ENCODE measurements around the gene WRAP53. TPM values are rescaled to one million over a fixed set of nuclear protein-coding genes. Genes with fewer than 3 reads are reported as not detected.

The WRAP53 gene
- total and polyA plus RNA-seq, 7 donors = 4.5 to 14.4 (median 6.5) TPM

DNA sequence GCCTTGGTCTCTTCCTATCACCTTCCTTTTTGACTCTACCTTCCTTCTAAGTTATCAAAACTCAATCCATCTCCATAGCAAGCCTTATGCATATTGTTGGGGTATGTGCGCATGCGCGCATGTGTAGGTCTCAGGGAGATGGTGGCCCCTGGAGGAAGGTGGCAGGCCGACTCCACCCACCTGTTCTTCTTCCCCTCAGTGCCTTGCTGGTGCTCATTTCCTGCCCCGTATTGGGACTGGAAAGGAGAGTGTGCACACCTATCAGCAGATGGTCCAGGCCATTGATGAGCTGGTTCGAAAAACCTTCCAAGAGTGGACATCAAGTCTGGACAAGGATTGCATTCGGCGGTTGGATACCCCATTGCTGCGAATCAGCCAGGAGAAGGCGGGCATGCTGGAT, 54.5 kb downstream of the WRAP53 start:
- H3K27me3 ChIP-seq (ENCODE audit: insufficient read depth in 3 of 3, low read length in 2 of 3) = peaks cover 0 to 24% (median 4%) of the 10 kb centered on the region in 3 donors
- no peak overlapping the region for H3K27ac ChIP-seq
- no peaks in the 10 kb centered on the region for H3K4me1 ChIP-seq
- no peak overlapping the region for H3K4me3 ChIP-seq
- intact Hi-C loops (cut with DNase I) = loop anchor here (5.0 to 10.0 kb wide), 3 partner anchors 80 to 312 kb away; no protein-coding TSS in a partner anchor
- no peaks in the 10 kb centered on the region for H3K9me3 ChIP-seq
- H3K36me3 ChIP-seq (ENCODE audit: insufficient read depth in 1 of 2, low read depth in 1 of 2) = no peaks in the 10 kb centered on the region
- DNase-seq (no peak), ATAC-seq (no peak)
- TF ChIP-seq CTCF (IDR thresholded peaks at IDR 0.05) = no peak
- 71 to 79% (median 78%) methylated on average over 10 of the region's 10 CpGs for WGBS, 3 donors

- DNase-seq = no peak
- TF ChIP-seq CTCF (IDR thresholded peaks at IDR 0.05) = no peak
- no peaks in the 10 kb centered on the region for H3K4me1 ChIP-seq
- no peak for ATAC-seq
- 73 to 77% (median 76%) methylated on average over 8 of the region's 8 CpGs for WGBS, 3 donors
- no peak overlapping the region for H3K4me3 ChIP-seq
- no peak overlapping the region for H3K27ac ChIP-seq
- H3K36me3 ChIP-seq (ENCODE audit: insufficient read depth in 1 of 2, low read depth in 1 of 2) = no peaks in the 10 kb centered on the region
- intact Hi-C loops (cut with DNase I) = loop anchor here (5.0 to 10.0 kb wide), 3 partner anchors 78 to 310 kb away; no protein-coding TSS in a partner anchor
- no peaks in the 10 kb centered on the region for H3K9me3 ChIP-seq
- H3K27me3 ChIP-seq (ENCODE audit: insufficient read depth in 3 of 3, low read length in 2 of 3) = peaks cover 0 to 16% (median 4%) of the 10 kb centered on the region in 3 donors
Observed at GRCh38 chr17:7744416-7744815, 56.1 kb downstream of the WRAP53 start.

- ATAC-seq = no peak
- H3K27me3 ChIP-seq (ENCODE audit: insufficient read depth in 3 of 3, low read length in 2 of 3) = peaks cover 0 to 4% (median 4%) of the 10 kb centered on the region in 3 donors
- DNase-seq = no peak
- H3K9me3 ChIP-seq = no peaks in the 10 kb centered on the region
- intact Hi-C loops (cut with DNase I) = loop anchor here (5.0 to 10.0 kb wide), 2 partner anchors 241 to 309 kb away; no protein-coding TSS in a partner anchor
- no peak for TF ChIP-seq CTCF (IDR thresholded peaks at IDR 0.05)
- H3K36me3 ChIP-seq (ENCODE audit: insufficient read depth in 1 of 2, low read depth in 1 of 2) = no peaks in the 10 kb centered on the region
- H3K27ac ChIP-seq = no peak overlapping the region
- 56 to 65% (median 63%) methylated on average over 7 of the region's 7 CpGs for WGBS, 3 donors
- H3K4me3 ChIP-seq = no peak overlapping the region
- no peaks in the 10 kb centered on the region for H3K4me1 ChIP-seq
Observed at GRCh38 chr17:7745748-7746470, 57.6 kb downstream of the WRAP53 start.

DNA sequence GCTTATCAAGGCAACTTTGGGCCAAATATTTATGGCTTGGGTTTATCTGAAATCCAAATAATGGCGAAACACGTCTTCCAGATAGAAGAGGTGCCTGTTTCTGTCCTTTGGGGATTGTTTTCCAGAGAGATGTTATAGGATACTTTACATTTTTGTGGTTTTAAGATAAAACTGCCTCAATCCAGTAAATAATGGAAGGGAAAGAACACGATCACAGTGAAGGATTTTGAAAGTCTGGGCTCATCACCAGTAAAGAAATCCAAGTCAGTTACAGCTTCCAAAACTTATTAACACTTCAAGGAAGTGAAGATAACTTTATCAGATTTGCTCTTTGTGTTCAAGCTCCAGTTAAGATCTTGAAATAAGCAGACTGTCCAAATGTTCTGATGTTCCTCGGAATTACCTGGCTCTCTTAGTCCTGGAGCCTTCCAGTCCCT, 59.4 kb downstream of the WRAP53 start:
- Histone ChIP-seq H3K9me3 (no peaks in the 10 kb centered on the region), H3K36me3 (ENCODE audit: insufficient read depth in 1 of 2, low read depth in 1 of 2) (no peaks in the 10 kb centered on the region), H3K4me3 (no peak overlapping the region), H3K27ac (no peak overlapping the region), H3K4me1 (no peaks in the 10 kb centered on the region), H3K27me3 (ENCODE audit: insufficient read depth in 3 of 3, low read length in 2 of 3) (peaks cover 0 to 4% (median 3%) of the 10 kb centered on the region in 3 donors)
- DNase-seq = no peak
- no peak for TF ChIP-seq CTCF (IDR thresholded peaks at IDR 0.05)
- no peak for ATAC-seq
- 47 to 50% (median 49%) methylated on average over 4 of the region's 4 CpGs for WGBS, 3 donors
- intact Hi-C loops (cut with DNase I) = loop anchor here (5.0 to 10.0 kb wide), 2 partner anchors 240 to 307 kb away; no protein-coding TSS in a partner anchor

Data from psoas muscle (tissue), 8 donors.